RPMI8226 (cell line): ENCODE measurements around the gene LARGE2.
A peak's percentile ranks its signal among the peaks of the same experiment; 100 is the strongest.

ENCODE experiments used
- DNase-seq: peaks from one replicate; pipeline ENCODE4 v3.0.0-alpha.2; 2015

LARGE2 gene

DNA sequence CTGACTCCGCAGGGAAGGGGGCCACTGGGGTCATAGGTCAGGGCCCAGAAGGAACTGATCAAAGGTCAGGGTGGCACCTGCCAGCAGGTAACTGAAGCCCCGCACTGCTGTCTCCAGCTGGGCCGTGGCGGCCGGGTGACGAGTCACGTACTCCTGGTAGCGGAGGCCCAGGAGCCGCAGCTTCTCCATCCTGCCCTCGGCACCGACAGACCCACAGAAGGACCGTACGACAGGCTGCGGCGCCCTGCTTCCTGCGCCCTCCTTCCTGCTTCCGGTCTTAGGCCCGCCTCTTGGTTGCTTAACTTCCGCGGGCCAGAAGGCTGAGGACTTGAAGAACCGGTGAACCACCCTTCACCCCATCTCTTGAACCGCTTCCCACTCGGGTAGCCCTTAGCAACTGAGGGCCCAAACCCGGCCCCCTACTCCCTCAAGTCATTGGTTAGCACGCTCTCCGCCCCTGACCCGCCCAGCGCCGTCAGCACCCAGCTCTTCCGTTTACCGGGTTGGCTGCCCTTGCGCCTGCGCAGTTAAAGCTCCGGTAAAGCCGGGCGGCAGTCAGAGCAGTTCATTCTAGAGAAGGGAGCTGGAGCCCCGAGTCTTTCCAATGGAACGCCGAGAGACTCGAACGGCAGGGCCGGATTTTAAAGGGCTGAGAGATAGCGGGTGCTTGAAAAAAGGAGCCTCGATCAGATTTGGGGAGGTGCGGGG is 4.7 kb upstream of the LARGE2 start, which contains the start of gene PEX16:
TSS of gene PEX16 (minus strand) at position 255 of the 708 bp plus-strand sequence. CDS start at position 189, 66 bp downstream.
- DNase-seq, result peak; percentile 92

- DNase-seq, result peak; percentile 72
Measured at GRCh38 chr11:45918331-45918941, 4.0 kb upstream of the LARGE2 start.

DNA sequence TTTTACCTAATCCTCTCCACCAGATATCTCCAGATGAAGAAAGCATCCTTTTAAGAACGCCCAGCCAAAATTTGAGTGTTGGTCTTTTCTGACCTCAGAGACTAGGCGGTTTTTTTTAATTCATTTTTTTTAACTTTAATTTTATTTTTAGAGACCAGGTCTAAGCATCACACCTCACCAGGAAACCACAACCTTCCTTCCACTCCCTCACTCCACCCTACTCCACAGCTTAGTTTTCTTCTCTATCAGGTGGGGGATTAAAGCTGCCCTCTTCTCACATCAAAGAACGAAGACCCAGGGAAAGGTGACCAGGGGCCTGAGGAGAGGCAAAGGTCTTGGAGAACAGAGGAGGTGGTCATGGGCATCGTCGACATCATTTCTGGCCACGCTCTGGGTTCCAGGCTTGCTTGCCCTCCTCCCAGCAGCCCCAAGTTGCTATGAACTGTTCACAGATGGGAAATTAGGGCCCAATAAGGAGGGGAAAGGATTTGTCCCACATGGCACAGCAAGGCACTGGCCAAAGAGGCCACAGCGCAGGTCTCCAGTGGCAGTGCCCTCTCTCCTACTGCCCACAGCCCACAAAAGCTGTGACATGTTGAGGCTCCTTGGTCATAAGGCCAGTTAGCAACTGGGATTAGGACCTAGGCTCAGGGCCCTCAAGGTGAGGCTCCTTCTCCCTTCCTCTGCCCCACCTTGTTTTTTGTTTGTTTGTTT is 3.3 kb upstream of the LARGE2 start:
- no peak for DNase-seq

DNA sequence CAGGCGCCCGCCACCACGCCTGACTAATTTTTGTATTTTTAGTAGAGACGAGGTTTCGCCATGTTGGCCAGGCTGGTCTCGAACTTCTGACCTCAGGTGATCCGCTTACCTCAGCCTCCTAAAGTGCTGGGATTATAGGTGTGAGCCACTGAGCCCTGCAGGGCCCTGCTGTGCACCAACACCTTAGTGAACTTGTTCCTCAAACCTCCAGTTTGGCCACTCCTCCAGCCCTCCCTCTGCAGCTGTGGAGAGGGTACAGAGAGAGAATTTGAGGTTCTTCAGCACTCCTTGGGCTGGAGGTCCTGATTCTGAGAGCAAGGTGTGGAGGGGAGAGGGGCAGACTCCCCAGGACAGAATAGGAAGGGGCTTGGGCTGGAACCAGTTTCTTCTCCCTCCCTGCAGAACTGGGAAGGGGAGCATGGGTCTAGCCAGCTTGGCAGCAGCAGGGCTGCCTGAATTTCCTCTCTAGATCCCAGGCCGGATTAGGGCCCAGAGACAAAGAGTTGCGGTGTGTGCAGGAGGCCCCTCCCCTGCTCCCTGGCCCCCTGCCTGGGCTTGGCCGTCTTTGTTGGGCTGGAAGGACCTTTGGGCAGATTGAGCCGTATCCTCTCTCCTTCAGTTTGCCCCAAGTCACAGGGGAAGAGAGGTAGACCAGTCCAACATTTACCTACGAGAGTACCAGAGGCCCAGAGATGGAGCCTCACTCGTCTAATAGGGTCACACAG is 2.5 kb upstream of the LARGE2 start:
- no peak for DNase-seq

GRCh38 chr11:45920531-45921477 is 1.7 kb upstream of the LARGE2 start:
- no peak for DNase-seq

DNA sequence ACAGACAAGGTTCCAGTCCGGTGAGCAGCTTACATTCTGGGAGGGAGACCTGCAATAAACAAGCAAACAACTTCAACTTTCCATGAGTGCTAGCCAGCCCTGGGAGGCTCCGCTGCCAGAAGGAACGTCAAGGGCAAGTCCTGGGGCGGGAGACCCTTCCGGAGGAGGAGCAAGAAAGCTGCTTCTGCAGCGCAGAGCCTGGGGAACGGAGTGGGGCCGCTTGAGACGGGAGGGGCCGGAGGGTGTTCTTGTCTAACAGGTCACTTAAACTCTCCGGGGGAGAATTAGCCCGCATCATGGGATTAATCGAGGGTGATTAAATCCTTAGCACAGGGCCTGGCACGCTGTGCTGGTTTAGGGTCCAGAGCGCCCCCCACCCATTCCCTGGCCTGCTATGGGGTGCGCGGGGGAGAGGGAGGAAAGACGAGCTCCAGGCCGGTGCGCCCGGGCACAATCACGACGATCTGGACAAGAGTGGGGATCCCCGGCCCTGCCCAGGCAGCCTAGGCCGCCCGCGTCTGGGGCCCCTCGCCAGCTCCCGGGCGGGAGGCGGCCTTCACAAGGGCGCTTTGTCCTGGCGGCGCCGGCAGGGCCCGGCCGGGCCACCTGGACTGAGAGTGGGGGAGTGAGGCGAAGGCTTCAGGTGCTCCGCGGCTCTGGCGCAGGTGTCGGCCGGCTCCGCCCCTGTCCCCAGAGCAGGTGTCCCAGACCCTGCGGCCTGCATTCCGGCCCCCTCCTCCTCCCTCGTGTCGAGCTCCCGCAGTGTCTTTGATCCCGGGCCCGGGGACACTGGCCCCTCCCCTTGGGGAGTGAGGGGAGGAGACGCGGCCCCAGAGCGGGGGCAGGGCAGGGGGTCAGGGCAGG is 663 bp upstream of the LARGE2 start:
- peak; percentile 83 for DNase-seq

GRCh38 chr11:45924036-45924915 is 1.8 kb downstream of the LARGE2 start:
- DNase-seq, result no peak

DNA sequence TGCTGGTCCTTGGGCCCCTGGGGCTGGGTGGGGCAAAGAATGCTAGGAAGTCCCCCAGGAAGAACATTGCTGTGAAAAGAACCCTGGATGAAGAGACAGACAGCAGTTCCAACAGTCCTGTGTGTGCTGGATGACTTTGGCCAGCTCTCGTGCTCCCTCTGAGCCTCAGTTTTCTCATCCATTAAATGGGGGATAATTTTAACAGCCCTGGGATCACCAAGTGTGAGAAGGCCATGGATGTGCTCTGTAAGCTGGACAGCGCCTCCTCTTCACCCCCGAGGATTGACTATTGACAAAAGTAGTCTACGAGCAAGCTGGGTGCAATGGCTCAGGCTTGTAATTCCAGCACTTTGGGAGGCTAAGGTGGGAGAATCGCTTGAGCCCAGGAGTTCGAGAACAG is 2.5 kb downstream of the LARGE2 start:
- no peak for DNase-seq

DNA sequence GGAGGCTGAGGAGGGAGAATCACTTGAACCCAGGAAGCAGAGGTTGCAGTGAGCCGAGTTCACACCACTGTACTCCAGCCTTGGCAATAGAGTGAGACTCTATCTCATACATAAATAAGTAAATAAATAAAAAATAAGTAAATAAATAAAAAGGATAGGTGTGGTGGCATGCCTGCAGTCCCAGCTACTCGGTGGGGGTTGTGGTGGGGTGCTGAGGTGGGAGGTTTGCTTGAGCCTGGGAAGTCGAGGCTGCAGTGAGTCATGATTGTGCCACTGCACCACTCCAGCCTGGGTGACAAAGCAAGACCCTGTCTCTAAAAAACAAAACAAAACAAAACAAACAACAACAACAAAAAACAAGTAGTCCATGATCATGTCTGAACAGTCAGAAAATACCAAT is 3.1 kb downstream of the LARGE2 start:
- no peak for DNase-seq

DNA sequence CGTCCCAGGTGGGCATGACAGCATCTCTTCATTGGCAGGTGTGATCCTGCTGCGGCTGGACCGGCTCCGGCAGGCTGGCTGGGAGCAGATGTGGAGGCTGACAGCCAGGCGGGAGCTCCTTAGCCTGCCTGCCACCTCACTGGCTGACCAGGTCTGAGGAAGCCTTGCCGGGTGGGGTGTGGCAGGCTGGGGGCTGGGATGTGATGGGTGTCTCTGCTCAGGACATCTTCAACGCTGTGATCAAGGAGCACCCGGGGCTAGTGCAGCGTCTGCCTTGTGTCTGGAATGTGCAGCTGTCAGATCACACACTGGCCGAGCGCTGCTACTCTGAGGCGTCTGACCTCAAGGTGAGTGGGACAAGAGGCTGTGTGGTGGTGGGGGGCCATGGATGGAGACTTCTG is 3.5 kb downstream of the LARGE2 start:
- DNase-seq, result no peak

GRCh38 chr11:45926536-45927331 is 4.3 kb downstream of the LARGE2 start:
- DNase-seq, result no peak

- no peak for DNase-seq
Measured at GRCh38 chr11:45927332-45927683, 4.9 kb downstream of the LARGE2 start.

DNA sequence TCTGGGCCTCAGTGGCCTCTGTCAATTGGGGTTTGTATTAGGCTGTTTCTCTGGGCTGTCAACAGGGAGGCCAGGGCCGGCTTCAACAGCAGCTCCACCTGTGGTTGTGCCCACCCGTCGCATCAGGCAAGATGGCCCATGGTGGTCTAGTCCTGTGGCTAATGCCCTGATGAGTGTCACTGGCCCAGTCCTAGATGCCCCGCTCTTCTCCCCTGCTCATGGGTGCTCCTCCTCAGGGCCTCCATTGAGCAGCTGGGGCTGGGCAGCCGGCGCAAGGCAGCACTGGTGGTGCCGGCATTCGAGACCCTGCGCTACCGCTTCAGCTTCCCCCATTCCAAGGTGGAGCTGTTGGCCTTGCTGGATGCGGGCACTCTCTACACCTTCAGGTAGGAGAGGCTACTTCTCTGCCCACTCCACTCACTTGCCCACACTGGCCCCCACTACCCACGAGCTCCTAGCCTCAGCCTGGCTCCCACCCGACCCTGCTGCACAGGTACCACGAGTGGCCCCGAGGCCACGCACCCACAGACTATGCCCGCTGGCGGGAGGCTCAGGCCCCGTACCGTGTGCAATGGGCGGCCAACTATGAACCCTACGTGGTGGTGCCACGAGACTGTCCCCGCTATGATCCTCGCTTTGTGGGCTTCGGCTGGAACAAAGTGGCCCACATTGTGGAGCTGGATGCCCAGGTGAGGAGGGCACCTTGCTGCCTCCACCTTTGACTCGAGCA is 5.4 kb downstream of the LARGE2 start:
- DNase-seq, result no peak

- DNase-seq, result no peak
Measured at GRCh38 chr11:45928535-45929215, 6.2 kb downstream of the LARGE2 start.

- DNase-seq, result no peak
Measured at GRCh38 chr11:45929486-45930030, 7.1 kb downstream of the LARGE2 start.

- DNase-seq, result peak; percentile 91
Measured at GRCh38 chr11:45930031-45930794, 7.8 kb downstream of the LARGE2 start.
